H9 (cell line): ENCODE measurements around the gene PRAF2. TPM values are rescaled to one million over a fixed set of nuclear protein-coding genes. Genes with fewer than 3 reads are reported as not detected.

ENCODE experiments used
- DNase-seq: peaks from one replicate; pipeline ENCODE4 v3.0.0-alpha.2; 2017
- H2AFZ ChIP-seq: one replicate; pipeline ENCODE4 v1.6.1; 2013; ENCODE audit warnings: mild to moderate bottlenecking, low read length, control low read depth, moderate library complexity
- H2AK5ac ChIP-seq: 2 replicates; pipeline ENCODE4 v1.6.1; 2013; ENCODE audit warnings: low read length, control low read depth, mixed read lengths; ENCODE audit not compliant: insufficient read length
- H2BK120ac ChIP-seq: one replicate; pipeline ENCODE4 v1.6.1; 2013; ENCODE audit warnings: low read depth, mild to moderate bottlenecking, low read length, control low read depth, inconsistent platforms; ENCODE audit not compliant: poor library complexity, severe bottlenecking
- H2BK12ac ChIP-seq: 2 replicates; pipeline ENCODE4 v1.6.1; 2013; ENCODE audit warnings: low read length, control low read depth, mixed read lengths, low read depth; ENCODE audit not compliant: insufficient read length
- H2BK15ac ChIP-seq: 2 replicates; pipeline ENCODE4 v1.6.1; 2013; ENCODE audit warnings: low read depth, low read length, control low read depth
- H2BK20ac ChIP-seq: one replicate; pipeline ENCODE4 v1.6.1; 2013; ENCODE audit warnings: low read depth, mild to moderate bottlenecking, low read length, control low read depth, inconsistent platforms; ENCODE audit not compliant: poor library complexity, severe bottlenecking
- H2BK5ac ChIP-seq: 2 replicates; pipeline ENCODE4 v1.6.1; 2013; ENCODE audit warnings: low read length, control low read depth, mixed read lengths; ENCODE audit not compliant: insufficient read length
- H3K14ac ChIP-seq: 2 replicates; pipeline ENCODE4 v1.6.1; 2013; ENCODE audit warnings: low read length, control low read depth; ENCODE audit not compliant: insufficient read depth
- H3K18ac ChIP-seq: 2 replicates; pipeline ENCODE4 v1.6.1; 2013; ENCODE audit warnings: low read depth, mild to moderate bottlenecking, mixed read lengths, low read length, control low read depth; ENCODE audit not compliant: insufficient read length
- H3K23ac ChIP-seq: 2 replicates; pipeline ENCODE4 v1.6.1; 2013; ENCODE audit warnings: low read length, control low read depth, mixed read lengths, low read depth; ENCODE audit not compliant: insufficient read length
- H3K23me2 ChIP-seq: 2 replicates; pipeline ENCODE4 v1.6.1; 2013; ENCODE audit warnings: low read depth, mild to moderate bottlenecking, mixed read lengths, low read length, control low read depth; ENCODE audit not compliant: insufficient read length, poor library complexity, severe bottlenecking
- H3K27ac ChIP-seq: 2 replicates; pipeline ENCODE4 v1.5.1; 2013; ENCODE audit warnings: low read length, control low read depth, mixed read lengths, low read depth; ENCODE audit not compliant: insufficient read length
- H3K27me3 ChIP-seq: 2 replicates; pipeline ENCODE4 v1.6.1; 2013; ENCODE audit warnings: low read length, control low read depth, inconsistent platforms; ENCODE audit not compliant: insufficient read depth
- H3K4ac ChIP-seq: 2 replicates; pipeline ENCODE4 v1.6.1; 2013; ENCODE audit warnings: low read depth, mild to moderate bottlenecking, control low read depth, inconsistent platforms, low read length, moderate library complexity
- H3K4me1 ChIP-seq: 2 replicates; pipeline ENCODE4 v1.6.1; 2013; ENCODE audit warnings: low read length, control low read depth, inconsistent platforms; ENCODE audit not compliant: insufficient read depth
- H3K4me2 ChIP-seq: 2 replicates; pipeline ENCODE4 v1.6.1; 2013; ENCODE audit warnings: low read length, control low read depth, mixed read lengths; ENCODE audit not compliant: insufficient read length, insufficient read depth
- H3K56ac ChIP-seq: 2 replicates; pipeline ENCODE4 v1.6.1; 2013; ENCODE audit warnings: low read depth, mild to moderate bottlenecking, mixed read lengths, low read length, control low read depth; ENCODE audit not compliant: insufficient read length
- H3K79me1 ChIP-seq: 2 replicates; pipeline ENCODE4 v1.6.1; 2013; ENCODE audit warnings: low read depth, mild to moderate bottlenecking, moderate library complexity, low read length, control low read depth, inconsistent platforms; ENCODE audit not compliant: insufficient read depth, poor library complexity, severe bottlenecking
- H3K79me2 ChIP-seq: 2 replicates; pipeline ENCODE4 v1.6.1; 2013; ENCODE audit warnings: low read length, control low read depth, inconsistent platforms; ENCODE audit not compliant: insufficient read depth
- H3K9ac ChIP-seq: 2 replicates; pipeline ENCODE4 v1.6.1; 2013; ENCODE audit warnings: low read length, control low read depth, mixed read lengths; ENCODE audit not compliant: insufficient read length; ENCODE audit errors: extremely low read depth
- H3K9me3 ChIP-seq: one replicate; pipeline ENCODE4 v1.6.1; 2013; ENCODE audit warnings: low read depth, low read length, inconsistent platforms; ENCODE audit not compliant: control insufficient read depth
- H3T11ph ChIP-seq: one replicate; pipeline ENCODE4 v1.6.1; 2013; ENCODE audit warnings: mild to moderate bottlenecking, low read length, control low read depth, inconsistent platforms
- H4K20me1 ChIP-seq: one replicate; pipeline ENCODE4 v1.6.1; 2013; ENCODE audit not compliant: control insufficient read depth, insufficient read length, insufficient read depth
- H4K5ac ChIP-seq: 2 replicates; pipeline ENCODE4 v1.6.1; 2013; ENCODE audit warnings: low read depth, mild to moderate bottlenecking, mixed read lengths, low read length, control low read depth; ENCODE audit not compliant: insufficient read length
- H4K8ac ChIP-seq: replicated peaks from 2 replicates; pipeline ENCODE4 v1.6.1; 2013; ENCODE audit warnings: low read length, control low read depth, mixed read lengths, low read depth; ENCODE audit not compliant: insufficient read length
- H4K91ac ChIP-seq: 2 replicates; pipeline ENCODE4 v1.6.1; 2013; ENCODE audit warnings: low read depth, mild to moderate bottlenecking, moderate library complexity, mixed read lengths, low read length, control low read depth; ENCODE audit not compliant: insufficient read length
- H3K27ac Mint-ChIP-seq, 3 experiments: 2 replicates in 2 of 3; 3 replicates in 1 of 3; pipeline ENCODE4 v1.8.0; 2020 to 2021; ENCODE audit warnings: mixed read lengths in 3 of 3, mild to moderate bottlenecking in 1 of 3, moderate library complexity in 1 of 3
- H3K27me3 Mint-ChIP-seq: 2 replicates; pipeline ENCODE4 v1.8.0; 2021; ENCODE audit warnings: low read depth, mild to moderate bottlenecking, moderate library complexity, mixed read lengths
- H3K36me3 Mint-ChIP-seq, 3 experiments: 2 replicates in 2 of 3; 3 replicates in 1 of 3; pipeline ENCODE4 v1.8.0; 2020 to 2021; ENCODE audit warnings: low read depth in 3 of 3, mixed read lengths in 3 of 3; ENCODE audit not compliant: insufficient read depth in 1 of 3
- H3K4me1 Mint-ChIP-seq, 2 experiments: 2 replicates each; pipeline ENCODE4 v1.8.0; 2020; ENCODE audit warnings: mixed read lengths in 2 of 2
- H3K4me3 Mint-ChIP-seq, 2 experiments: 2 replicates in 1 of 2; 3 replicates in 1 of 2; pipeline ENCODE4 v1.8.0; 2020 to 2021; ENCODE audit warnings: mild to moderate bottlenecking in 2 of 2, mixed read lengths in 2 of 2, moderate library complexity in 1 of 2
- H3K9me3 Mint-ChIP-seq, 2 experiments: 2 replicates in 1 of 2; 3 replicates in 1 of 2; pipeline ENCODE4 v1.8.0; 2020; ENCODE audit warnings: mild to moderate bottlenecking in 2 of 2, mixed read lengths in 2 of 2, moderate library complexity in 1 of 2
- WGBS: extraction: QIAGEN DNeasy Blood & Tissue Kit; methylation state at CpG from one replicate; pipeline ENCODE4 v1.1.7; 2013; ENCODE audit warnings: missing lambda C conversion rate, low lambda C conversion rate, mixed read lengths; ENCODE audit not compliant: insufficient read length; ENCODE audit errors: extremely low coverage; 5-methylcytosine and 5-hydroxymethylcytosine counted together
- total RNA-seq: library from RNA; stranded (reverse); gene quantifications from 2 replicates; pipeline ENCODE4 v1.2.1, GENCODE V29; 2021
- TF ChIP-seq, protein P1 (sequence below): fragments of 200-600 bp; sonication (generic); conservative IDR thresholded peaks from 3 replicates; pipeline ENCODE4 v1.8.0; 2021; ENCODE audit warnings: antibody characterized with exemption, mild to moderate bottlenecking

Gene PRAF2
- total RNA-seq, 1 experiment from 2014 or later = 13.4 TPM

DNA sequence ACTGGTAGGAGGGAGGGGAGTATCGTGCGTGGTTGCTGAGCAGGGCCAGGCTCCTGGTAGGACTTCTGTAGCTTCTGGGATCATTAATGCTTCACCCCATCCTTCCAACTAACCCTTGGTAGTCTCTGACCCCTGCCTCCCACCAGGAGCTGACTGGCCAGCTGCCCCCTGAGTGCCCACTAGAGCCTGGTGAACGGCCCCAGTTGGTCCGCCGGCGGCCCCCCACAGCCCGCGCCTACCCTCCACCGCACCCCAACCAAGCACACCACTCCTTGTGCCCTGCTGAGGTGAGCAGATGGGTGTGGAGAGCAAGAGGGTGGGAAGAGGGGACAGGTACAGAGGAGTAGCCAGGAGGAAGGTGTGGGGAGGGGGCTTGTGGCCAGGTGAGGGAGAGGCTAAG lies 10.1 kb downstream of the PRAF2 start:
- H3K9me3 Mint-ChIP-seq = peaks cover 69 to 83% of the 10 kb centered on the region in 2 experiments
- peaks cover 2% of the 10 kb centered on the region for H3K79me1 ChIP-seq
- no peak overlapping the region for H2BK12ac ChIP-seq
- H4K20me1 ChIP-seq = no peaks in the 10 kb centered on the region
- peaks cover 13 to 57% (median 33%) of the 10 kb centered on the region in 3 experiments for H3K36me3 Mint-ChIP-seq
- H2BK15ac ChIP-seq = no peak overlapping the region
- H3K4me1 Mint-ChIP-seq = peaks cover 2 to 9% of the 10 kb centered on the region in 2 experiments; a peak in 2 of 4 replicates
- TF ChIP-seq, protein P1, sequence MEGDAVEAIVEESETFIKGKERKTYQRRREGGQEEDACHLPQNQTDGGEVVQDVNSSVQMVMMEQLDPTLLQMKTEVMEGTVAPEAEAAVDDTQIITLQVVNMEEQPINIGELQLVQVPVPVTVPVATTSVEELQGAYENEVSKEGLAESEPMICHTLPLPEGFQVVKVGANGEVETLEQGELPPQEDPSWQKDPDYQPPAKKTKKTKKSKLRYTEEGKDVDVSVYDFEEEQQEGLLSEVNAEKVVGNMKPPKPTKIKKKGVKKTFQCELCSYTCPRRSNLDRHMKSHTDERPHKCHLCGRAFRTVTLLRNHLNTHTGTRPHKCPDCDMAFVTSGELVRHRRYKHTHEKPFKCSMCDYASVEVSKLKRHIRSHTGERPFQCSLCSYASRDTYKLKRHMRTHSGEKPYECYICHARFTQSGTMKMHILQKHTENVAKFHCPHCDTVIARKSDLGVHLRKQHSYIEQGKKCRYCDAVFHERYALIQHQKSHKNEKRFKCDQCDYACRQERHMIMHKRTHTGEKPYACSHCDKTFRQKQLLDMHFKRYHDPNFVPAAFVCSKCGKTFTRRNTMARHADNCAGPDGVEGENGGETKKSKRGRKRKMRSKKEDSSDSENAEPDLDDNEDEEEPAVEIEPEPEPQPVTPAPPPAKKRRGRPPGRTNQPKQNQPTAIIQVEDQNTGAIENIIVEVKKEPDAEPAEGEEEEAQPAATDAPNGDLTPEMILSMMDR = no peak
- H2BK5ac ChIP-seq = no peak overlapping the region
- no peaks in the 10 kb centered on the region for H3K4me1 ChIP-seq
- H4K5ac ChIP-seq = no peak overlapping the region
- no peak overlapping the region for H2BK20ac ChIP-seq
- no peak overlapping the region for H3K27ac ChIP-seq
- H4K91ac ChIP-seq = no peak overlapping the region
- H3K9me3 ChIP-seq = no peaks in the 10 kb centered on the region
- no peak overlapping the region for H3K9ac ChIP-seq
- no peaks in the 10 kb centered on the region for H3K27me3 ChIP-seq
- no peak overlapping the region for H4K8ac ChIP-seq
- peaks cover 3% of the 10 kb centered on the region for H3K79me2 ChIP-seq
- peaks cover 2% of the 10 kb centered on the region for H3K23me2 ChIP-seq
- no peak overlapping the region for H3K23ac ChIP-seq
- DNase-seq = no peak
- no peak overlapping the region for H3K18ac ChIP-seq
- no peak overlapping the region for H3K4me3 Mint-ChIP-seq
- no CpG with 5 or more reads among the region's 9 CpGs for WGBS
- H3K27ac Mint-ChIP-seq = no peak overlapping the region
- H2BK120ac ChIP-seq = no peak overlapping the region
- no peak overlapping the region for H3K14ac ChIP-seq
- no peak overlapping the region for H2AK5ac ChIP-seq
- H3K4ac ChIP-seq = no peak overlapping the region
- H2AFZ ChIP-seq = no peak overlapping the region
- H3K27me3 Mint-ChIP-seq = peaks cover 1% of the 10 kb centered on the region; the same call in 1 of the 2 replicates
- no peak overlapping the region for H3T11ph ChIP-seq
- no peak overlapping the region for H3K56ac ChIP-seq
- H3K4me2 ChIP-seq = no peak overlapping the region
